Fibroblast of lung (primary cell): Measurements from ENCODE around the gene TMPRSS3. TPM values are rescaled to one million over a fixed set of nuclear protein-coding genes. Genes with fewer than 3 reads are reported as not detected.

ENCODE experiments used
- DNase-seq, 2 donors: peaks; one replicate each; pipeline versions ENCODE4 v3.0.0 to v3.0.0-alpha.2; 2010; ENCODE audit warnings: low read depth in 2 of 2
- H2AFZ ChIP-seq: 2 replicates; pipeline ENCODE4 v1.5.1; 2012; ENCODE audit warnings: low read length, control low read depth, inconsistent platforms
- H3K27ac ChIP-seq: 2 replicates; pipeline ENCODE4 v1.5.1; 2011; ENCODE audit warnings: low read length, control low read depth; ENCODE audit not compliant: insufficient read depth
- H3K27me3 ChIP-seq: 2 replicates; pipeline ENCODE4 v1.5.1; 2011; ENCODE audit warnings: mild to moderate bottlenecking, low read length; ENCODE audit not compliant: control insufficient read depth, insufficient read depth
- H3K36me3 ChIP-seq: 2 replicates; pipeline ENCODE4 v1.5.1; 2011; ENCODE audit warnings: low read length; ENCODE audit not compliant: control insufficient read depth, insufficient read depth
- H3K4me1 ChIP-seq: 2 replicates; pipeline ENCODE4 v1.5.1; 2011; ENCODE audit warnings: low read length; ENCODE audit not compliant: control insufficient read depth, insufficient read depth; ENCODE audit errors: extremely low read depth
- H3K4me2 ChIP-seq: 2 replicates; pipeline ENCODE4 v1.5.1; 2011; ENCODE audit warnings: low read length, control low read depth; ENCODE audit not compliant: insufficient read depth; ENCODE audit errors: extremely low read depth
- H3K4me3 ChIP-seq, 4 experiments: fragments of 200-600 bp in 1 of 4; sonication (generic) in 1 of 4; replicated peaks in 1 of 4; 2 replicates each; pipeline ENCODE4 v1.5.1; 2011 to 2016; ENCODE audit warnings: low read length in 4 of 4, low read depth in 3 of 4, mild to moderate bottlenecking in 3 of 4, control low read depth in 2 of 4, inconsistent platforms in 1 of 4, mixed read lengths in 1 of 4; ENCODE audit not compliant: insufficient read depth in 1 of 4; ENCODE audit errors: control extremely low read depth in 1 of 4
- H3K79me2 ChIP-seq: 2 replicates; pipeline ENCODE4 v1.5.1; 2012; ENCODE audit warnings: mild to moderate bottlenecking, low read length, inconsistent platforms; ENCODE audit not compliant: control insufficient read depth, insufficient read depth
- H3K9ac ChIP-seq: 2 replicates; pipeline ENCODE4 v1.5.1; 2011; ENCODE audit warnings: mild to moderate bottlenecking, low read length, control low read depth; ENCODE audit not compliant: insufficient read depth
- H3K9me3 ChIP-seq: 2 replicates; pipeline ENCODE4 v1.5.1; 2012; ENCODE audit warnings: low read depth, low read length; ENCODE audit not compliant: control insufficient read depth, insufficient read depth
- H4K20me1 ChIP-seq: 2 replicates; pipeline ENCODE4 v1.5.1; 2011; ENCODE audit warnings: low read length; ENCODE audit not compliant: control insufficient read depth, insufficient read depth; ENCODE audit errors: extremely low read depth
- EZH2 ChIP-seq: IDR thresholded peaks from 2 replicates; pipeline ENCODE4 v1.5.1; 2012; ENCODE audit warnings: low read length, control low read depth, mild to moderate bottlenecking; ENCODE audit errors: missing control alignments
- polyA plus RNA-seq, 2 donors: library from polyadenylated mRNA; depleted of rRNA in 1 of 2; stranded (reverse) in 1 of 2; unstranded in 1 of 2; fragments of >200 nt; gene quantifications; 2 replicates each; pipeline ENCODE4 v1.2.1, GENCODE V29; 2011 to 2012; ENCODE audit warnings: missing spikeins in 1 of 2
- total RNA-seq: library from RNA; depleted of rRNA; stranded (reverse); fragments of >200 nt; gene quantifications from 2 replicates; pipeline ENCODE4 v1.2.1, GENCODE V29; 2014
- TF ChIP-seq, protein P1 (sequence below), 2 donors: IDR thresholded peaks in 1 of 2; conservative IDR thresholded peaks in 1 of 2; 1 replicate in 1 of 2; 2 replicates in 1 of 2; pipeline ENCODE4 v1.5.1; 2011 to 2012; ENCODE audit warnings: low read length in 2 of 2, control low read depth in 1 of 2, inconsistent platforms in 1 of 2, low read depth in 1 of 2, mild to moderate bottlenecking in 1 of 2

Gene TMPRSS3
- total and polyA plus RNA-seq, 2 donors (not counting 1 experiment from before 2014, with no cell fraction given), result not detected

GRCh38 chr21:42370894-42371654 is 24.8 kb downstream of the TMPRSS3 start:
- no peak for TF ChIP-seq EZH2
- TF ChIP-seq, protein P1, sequence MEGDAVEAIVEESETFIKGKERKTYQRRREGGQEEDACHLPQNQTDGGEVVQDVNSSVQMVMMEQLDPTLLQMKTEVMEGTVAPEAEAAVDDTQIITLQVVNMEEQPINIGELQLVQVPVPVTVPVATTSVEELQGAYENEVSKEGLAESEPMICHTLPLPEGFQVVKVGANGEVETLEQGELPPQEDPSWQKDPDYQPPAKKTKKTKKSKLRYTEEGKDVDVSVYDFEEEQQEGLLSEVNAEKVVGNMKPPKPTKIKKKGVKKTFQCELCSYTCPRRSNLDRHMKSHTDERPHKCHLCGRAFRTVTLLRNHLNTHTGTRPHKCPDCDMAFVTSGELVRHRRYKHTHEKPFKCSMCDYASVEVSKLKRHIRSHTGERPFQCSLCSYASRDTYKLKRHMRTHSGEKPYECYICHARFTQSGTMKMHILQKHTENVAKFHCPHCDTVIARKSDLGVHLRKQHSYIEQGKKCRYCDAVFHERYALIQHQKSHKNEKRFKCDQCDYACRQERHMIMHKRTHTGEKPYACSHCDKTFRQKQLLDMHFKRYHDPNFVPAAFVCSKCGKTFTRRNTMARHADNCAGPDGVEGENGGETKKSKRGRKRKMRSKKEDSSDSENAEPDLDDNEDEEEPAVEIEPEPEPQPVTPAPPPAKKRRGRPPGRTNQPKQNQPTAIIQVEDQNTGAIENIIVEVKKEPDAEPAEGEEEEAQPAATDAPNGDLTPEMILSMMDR (conservative IDR thresholded peaks at IDR 0.05 in 1 of 2, IDR thresholded peaks at IDR 0.05 in 1 of 2; ENCODE audit: low read depth in 1 of 2, low read length in 2 of 2), result no peak
- Histone ChIP-seq H3K27ac (no peak overlapping the region), H3K4me2 (no peak overlapping the region), H4K20me1 (no peaks in the 10 kb centered on the region), H3K9me3 (no peaks in the 10 kb centered on the region), H3K4me1 (no peaks in the 10 kb centered on the region), H3K79me2 (no peaks in the 10 kb centered on the region), H3K4me3 (no peak overlapping the region), H2AFZ (no peak overlapping the region), H3K27me3 (no peaks in the 10 kb centered on the region), H3K36me3 (no peaks in the 10 kb centered on the region), H3K9ac (no peak overlapping the region)
- DNase-seq, result no peak

DNA sequence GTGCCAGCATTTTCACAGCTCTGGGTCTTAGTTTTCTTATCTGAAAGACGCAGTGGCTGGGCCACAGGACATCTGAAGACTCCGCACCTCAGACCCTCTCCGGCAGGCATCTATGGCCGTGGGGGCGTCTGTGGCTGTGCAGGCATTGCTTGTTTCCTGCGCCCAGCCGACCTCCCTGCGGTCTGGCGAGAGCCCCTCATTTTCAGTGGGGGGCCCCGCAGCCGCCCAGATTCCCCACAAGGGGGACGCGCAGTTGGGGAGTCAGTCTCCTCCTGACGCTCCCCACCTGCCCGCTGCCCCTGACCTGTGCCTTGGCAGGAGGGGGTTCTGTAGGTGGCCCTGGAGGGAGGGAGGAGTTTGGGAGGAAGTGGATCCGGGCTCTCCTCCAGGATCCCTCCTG is 26.0 kb downstream of the TMPRSS3 start:
- no peaks in the 10 kb centered on the region for H3K36me3 ChIP-seq
- no peaks in the 10 kb centered on the region for H3K79me2 ChIP-seq

DNA sequence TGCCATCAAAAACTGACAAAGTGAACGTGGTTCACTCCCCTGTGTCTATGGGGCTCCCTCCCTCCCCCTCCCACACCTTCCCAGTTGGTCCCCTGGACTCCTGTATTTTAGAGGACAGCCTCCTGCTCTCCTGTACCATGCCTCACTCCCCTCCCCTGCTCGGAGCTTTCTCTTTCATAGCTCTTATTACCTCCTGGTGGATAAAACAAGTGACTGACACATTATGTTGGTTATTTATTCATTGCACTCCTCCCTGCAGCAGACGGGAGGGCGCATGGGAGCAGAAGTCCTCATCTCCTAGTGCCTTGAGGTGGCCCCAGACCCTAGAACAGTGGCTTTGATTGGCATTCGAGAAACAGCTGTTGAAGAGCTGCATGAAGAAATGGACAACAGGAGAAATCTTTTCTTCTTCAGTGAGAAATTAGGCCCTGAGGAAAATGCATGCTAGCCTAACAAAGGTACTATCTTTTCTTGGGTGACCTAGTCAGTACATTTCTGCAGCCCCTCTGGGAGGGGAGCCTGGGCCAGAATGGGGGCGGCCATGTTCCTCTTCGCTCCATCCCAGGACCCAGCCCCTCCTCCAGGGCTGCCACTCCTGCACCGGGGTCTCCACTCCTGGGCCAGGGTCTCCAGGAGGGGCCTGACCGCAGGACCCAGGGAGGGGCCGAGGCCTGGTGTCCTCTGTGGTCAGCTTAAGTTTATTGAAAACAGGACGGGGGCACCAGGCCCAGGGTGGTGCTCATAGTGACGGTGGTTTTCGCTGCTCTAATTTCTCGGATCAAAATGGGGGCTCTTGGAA is 28.3 kb downstream of the TMPRSS3 start:
- H3K4me2 ChIP-seq, result no peak overlapping the region
- no peak overlapping the region for H3K4me3 ChIP-seq
- H3K27me3 ChIP-seq, result no peaks in the 10 kb centered on the region
- no peak for TF ChIP-seq EZH2
- TF ChIP-seq, protein P1 (conservative IDR thresholded peaks at IDR 0.05 in 1 of 2, IDR thresholded peaks at IDR 0.05 in 1 of 2; ENCODE audit: low read depth in 1 of 2, low read length in 2 of 2), result no peak
- H3K27ac ChIP-seq, result no peak overlapping the region
- H3K9me3 ChIP-seq, result no peaks in the 10 kb centered on the region
- H2AFZ ChIP-seq, result no peak overlapping the region
- H3K9ac ChIP-seq, result no peak overlapping the region
- H3K79me2 ChIP-seq, result no peaks in the 10 kb centered on the region
- H4K20me1 ChIP-seq, result no peaks in the 10 kb centered on the region
- no peaks in the 10 kb centered on the region for H3K36me3 ChIP-seq
- no peak for DNase-seq
- H3K4me1 ChIP-seq, result no peaks in the 10 kb centered on the region

More for the DNA sequence above, 26.0 kb downstream of the TMPRSS3 start:
- Histone ChIP-seq H3K27ac (no peak overlapping the region), H3K4me1 (no peaks in the 10 kb centered on the region), H3K9me3 (no peaks in the 10 kb centered on the region), H4K20me1 (no peaks in the 10 kb centered on the region), H3K27me3 (no peaks in the 10 kb centered on the region), H3K9ac (no peak overlapping the region), H2AFZ (no peak overlapping the region), H3K4me3 (no peak overlapping the region), H3K4me2 (no peak overlapping the region)
- DNase-seq, result no peak
- TF ChIP-seq, protein P1 (conservative IDR thresholded peaks at IDR 0.05 in 1 of 2, IDR thresholded peaks at IDR 0.05 in 1 of 2; ENCODE audit: low read depth in 1 of 2, low read length in 2 of 2), result no peak
- TF ChIP-seq EZH2, result no peak
